T-helper 17 cell (primary cell): ENCODE measurements around the gene EML6. TPM values are rescaled to one million over a fixed set of nuclear protein-coding genes. Genes with fewer than 3 reads are reported as not detected.
"Not testable (repeated sequence)": the region's sequence is repeated elsewhere in the genome, so short reads cannot be mapped to it uniquely, and the experiment has no call there.

Experiments
- ATAC-seq: fragments of 150-1000 bp; cut with Tn5 transposase; 2 replicates; pipeline ENCODE4 v1.10.0; 2021; ENCODE audit warnings: mild to moderate bottlenecking, moderate library complexity
- DNase-seq, 3 donors: peaks; one replicate each; pipeline versions ENCODE4 v3.0.0 to v3.0.0-alpha.2; 2020 to 2021
- H3K9me3 ChIP-seq: one replicate; pipeline ENCODE4 v1.7.0; 2013; ENCODE audit warnings: low read length, mild to moderate bottlenecking; ENCODE audit not compliant: control insufficient read depth, poor library complexity, severe bottlenecking
- H3K27ac Mint-ChIP-seq: one replicate; pipeline ENCODE4 v1.8.0; 2022; ENCODE audit warnings: mild to moderate bottlenecking, moderate library complexity, mixed read lengths
- H3K27me3 Mint-ChIP-seq: one replicate; pipeline ENCODE4 v1.8.0; 2022; ENCODE audit warnings: mixed read lengths
- H3K36me3 Mint-ChIP-seq: one replicate; pipeline ENCODE4 v1.8.0; 2022; ENCODE audit warnings: low read depth, mixed read lengths
- H3K4me1 Mint-ChIP-seq: one replicate; pipeline ENCODE4 v1.8.0; 2022; ENCODE audit warnings: mild to moderate bottlenecking, mixed read lengths
- H3K4me3 Mint-ChIP-seq: one replicate; pipeline ENCODE4 v1.8.0; 2022; ENCODE audit warnings: mild to moderate bottlenecking, moderate library complexity, mixed read lengths
- total RNA-seq, 4 donors: library from RNA in 2 of 4; stranded (reverse) in 2 of 4; gene quantifications; one replicate each; pipeline ENCODE4 v1.2.3 and lab custom pipeline; 2022 to 2026

EML6 gene
- total RNA-seq, 2 donors from 2014 or later: 2.2 to 4.0 TPM

DNA sequence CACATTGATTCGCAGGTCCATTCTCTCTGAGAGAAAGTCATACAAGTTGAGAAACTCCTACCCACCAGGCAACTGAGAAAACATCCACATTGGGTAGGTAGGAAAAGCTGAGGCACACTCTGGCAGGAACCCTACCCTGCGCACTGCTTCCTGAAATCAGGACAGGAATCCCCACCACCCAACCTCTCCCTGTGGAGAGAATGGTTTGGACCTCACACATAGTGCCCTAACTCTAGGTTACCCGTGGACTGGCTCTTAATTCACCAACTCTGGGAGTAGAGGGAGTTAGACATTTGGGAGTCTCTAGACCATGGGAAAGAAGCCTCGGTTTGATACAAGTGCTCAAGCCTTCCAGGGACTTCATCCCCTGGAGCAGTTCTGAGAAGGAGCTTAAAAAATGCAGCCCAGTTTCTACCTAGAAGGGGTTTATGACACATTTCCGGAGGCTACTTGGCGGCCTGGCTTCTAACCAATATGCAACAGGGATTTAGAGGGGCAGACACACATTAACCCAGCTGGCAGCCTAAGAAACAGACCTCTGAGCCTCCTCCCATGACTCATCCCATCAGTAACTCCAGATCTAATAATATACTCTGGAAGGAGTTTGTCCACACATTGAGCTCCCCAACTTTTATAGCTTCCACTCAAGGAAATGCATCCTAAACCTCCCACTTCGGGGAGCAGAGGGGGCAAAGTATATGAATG is 136.7 kb downstream of the EML6 start:
- no peak overlapping the region for H3K27ac Mint-ChIP-seq
- H3K36me3 Mint-ChIP-seq: peaks cover 2% of the 10 kb centered on the region
- no peak for DNase-seq
- no peak overlapping the region for H3K4me3 Mint-ChIP-seq
- ATAC-seq: no peak
- H3K4me1 Mint-ChIP-seq: no peaks in the 10 kb centered on the region
- H3K9me3 ChIP-seq: no peaks in the 10 kb centered on the region
- no peaks in the 10 kb centered on the region for H3K27me3 Mint-ChIP-seq

DNA sequence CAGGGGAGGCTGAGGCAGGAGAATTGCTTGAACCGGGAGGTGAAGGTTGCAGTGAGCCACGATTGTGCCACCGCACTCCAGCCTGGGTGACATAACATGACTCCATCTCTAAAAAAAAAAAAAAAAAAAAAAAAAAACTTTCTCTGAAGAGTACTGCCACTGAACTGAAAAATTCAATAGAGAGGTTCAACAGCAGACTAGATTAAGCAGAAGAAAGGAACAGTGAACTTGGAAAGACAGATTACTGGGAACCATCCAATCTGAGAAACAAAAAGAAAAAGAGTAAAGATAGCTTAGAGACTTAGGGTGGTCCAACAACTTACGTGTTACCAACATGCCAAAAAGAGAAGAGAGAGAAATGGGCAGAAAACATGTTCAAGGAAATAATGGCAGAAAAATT is 138.8 kb downstream of the EML6 start:
- Mint-ChIP-seq H3K36me3 (peaks cover 2% of the 10 kb centered on the region), H3K4me3 (no peak overlapping the region)
- no peak for ATAC-seq

DNA sequence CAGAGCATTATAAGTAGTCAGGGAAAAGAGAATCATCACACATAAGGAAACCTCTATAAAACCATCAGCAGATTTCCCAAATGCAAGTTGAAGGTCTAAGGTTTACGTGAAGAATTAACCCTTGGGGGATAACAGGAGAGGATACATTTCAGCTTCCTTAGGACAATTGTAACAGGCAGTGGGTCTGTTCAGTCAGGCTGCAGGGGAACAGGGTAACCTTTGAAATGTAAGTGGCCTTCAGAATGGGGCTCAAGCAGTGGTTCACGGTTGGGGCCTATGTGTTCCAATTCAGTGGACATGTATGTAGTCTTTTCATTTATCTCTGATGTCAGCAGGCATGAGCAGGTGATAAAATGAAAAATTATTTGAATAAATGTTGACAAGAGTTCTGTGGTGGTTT is 139.3 kb downstream of the EML6 start:
- H3K4me1 Mint-ChIP-seq: peaks cover 9% of the 10 kb centered on the region
- no peak overlapping the region for H3K4me3 Mint-ChIP-seq
- H3K27me3 Mint-ChIP-seq: no peaks in the 10 kb centered on the region
- ATAC-seq (no peak), DNase-seq (no peak)
- H3K36me3 Mint-ChIP-seq: peaks cover 2% of the 10 kb centered on the region
- H3K9me3 ChIP-seq: no peaks in the 10 kb centered on the region
- H3K27ac Mint-ChIP-seq: no peak overlapping the region

More for the DNA sequence above, 138.8 kb downstream of the EML6 start:
- H3K27ac Mint-ChIP-seq: no peak overlapping the region
- DNase-seq: no peak
- no peaks in the 10 kb centered on the region for H3K9me3 ChIP-seq
- H3K4me1 Mint-ChIP-seq: peaks cover 6% of the 10 kb centered on the region
- no peaks in the 10 kb centered on the region for H3K27me3 Mint-ChIP-seq

DNA sequence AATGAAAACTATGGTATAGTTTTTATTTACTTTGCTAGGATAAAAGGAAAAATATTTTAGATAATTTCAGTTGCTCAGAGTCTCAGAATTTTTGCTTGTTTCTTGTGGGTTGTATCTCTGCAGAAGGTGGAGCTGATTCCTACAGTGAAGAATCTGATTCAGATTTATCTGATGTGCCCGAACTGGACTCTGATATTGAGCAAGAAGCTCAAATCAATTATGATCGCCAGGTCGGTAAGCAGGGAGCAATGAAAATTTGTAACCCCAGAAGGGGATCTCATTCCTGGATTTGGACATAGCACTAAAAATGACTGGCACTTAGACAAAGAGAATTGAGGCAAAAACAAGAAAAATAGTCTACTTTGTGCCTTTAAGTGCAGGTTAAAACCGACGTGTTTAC is 140.2 kb downstream of the EML6 start:
- H3K27ac Mint-ChIP-seq: no peak overlapping the region
- H3K27me3 Mint-ChIP-seq: no peaks in the 10 kb centered on the region
- no peak for DNase-seq
- H3K4me1 Mint-ChIP-seq: peaks cover 9% of the 10 kb centered on the region
- H3K4me3 Mint-ChIP-seq: no peak overlapping the region
- peaks cover 2% of the 10 kb centered on the region for H3K36me3 Mint-ChIP-seq
- H3K9me3 ChIP-seq: no peaks in the 10 kb centered on the region
- ATAC-seq: no peak

DNA sequence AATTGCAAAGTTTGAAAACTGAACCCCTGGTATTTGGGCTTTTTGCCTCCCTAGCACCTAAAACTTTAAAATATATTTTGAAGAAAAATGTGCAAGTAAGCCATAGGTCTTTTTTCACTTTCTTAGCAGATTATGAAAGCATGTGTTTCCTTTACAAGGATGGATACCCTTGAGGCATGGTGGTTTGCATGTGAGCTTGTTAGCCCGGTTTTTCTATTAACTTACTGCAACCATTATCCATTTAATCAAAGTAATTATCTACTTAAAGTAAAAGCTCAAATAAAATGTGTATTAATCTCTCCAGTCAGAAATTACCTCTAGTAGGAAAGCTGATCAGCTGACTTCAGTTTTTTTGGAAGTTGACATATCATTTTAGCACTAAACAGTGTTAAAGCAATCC is 140.6 kb downstream of the EML6 start:
- DNase-seq (no peak), ATAC-seq (no peak)
- H3K36me3 Mint-ChIP-seq: peaks cover 2% of the 10 kb centered on the region
- H3K27ac Mint-ChIP-seq: no peak overlapping the region
- H3K4me3 Mint-ChIP-seq: no peak overlapping the region
- no peaks in the 10 kb centered on the region for H3K27me3 Mint-ChIP-seq
- peaks cover 9% of the 10 kb centered on the region for H3K4me1 Mint-ChIP-seq
- no peaks in the 10 kb centered on the region for H3K9me3 ChIP-seq

DNA sequence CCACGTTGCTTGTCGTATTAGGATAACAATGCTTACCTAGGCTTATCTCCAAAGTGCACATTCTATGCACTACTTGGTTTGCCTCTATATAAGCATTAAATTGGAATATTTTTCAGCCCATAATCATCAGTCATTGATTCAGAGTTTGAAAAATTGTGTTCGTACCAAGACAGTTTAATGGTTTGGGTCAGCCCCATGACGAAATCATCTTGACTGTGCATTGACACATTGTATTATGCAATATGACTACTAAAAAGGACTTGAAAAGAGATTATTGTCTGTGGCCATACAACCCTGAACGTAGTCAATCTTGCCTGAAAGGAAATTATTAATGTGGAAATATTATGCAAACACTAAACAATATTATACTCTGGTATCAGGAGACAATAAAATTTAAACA is 141.3 kb downstream of the EML6 start:
- DNase-seq: no peak
- Mint-ChIP-seq H3K27me3 (no peaks in the 10 kb centered on the region), H3K4me1 (peaks cover 9% of the 10 kb centered on the region), H3K36me3 (peaks cover 2% of the 10 kb centered on the region), H3K4me3 (no peak overlapping the region), H3K27ac (no peak overlapping the region)
- no peaks in the 10 kb centered on the region for H3K9me3 ChIP-seq
- ATAC-seq: no peak

DNA sequence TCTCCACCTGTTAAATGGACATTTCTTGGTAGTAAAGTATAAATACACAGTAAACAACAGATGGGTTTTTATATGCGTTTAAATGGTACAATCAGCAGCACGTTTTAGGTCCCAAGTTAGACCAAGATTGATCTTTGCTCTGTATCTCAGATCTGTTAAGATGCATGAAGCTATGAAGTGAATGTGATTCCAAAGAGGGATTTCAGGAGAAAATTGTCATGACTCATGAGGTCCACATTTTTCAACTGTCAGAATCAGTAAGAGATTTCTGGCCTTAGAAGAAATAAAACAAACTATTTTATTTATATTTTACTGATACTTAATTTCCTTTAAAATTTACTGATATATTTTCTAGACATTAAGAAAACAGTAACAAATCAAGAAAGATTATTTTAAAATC is 142.7 kb downstream of the EML6 start:
- no peak overlapping the region for H3K27ac Mint-ChIP-seq
- H3K36me3 Mint-ChIP-seq: peaks cover 2% of the 10 kb centered on the region
- no peak for DNase-seq
- no peak overlapping the region for H3K4me3 Mint-ChIP-seq
- H3K9me3 ChIP-seq: no peaks in the 10 kb centered on the region
- peaks cover 9% of the 10 kb centered on the region for H3K4me1 Mint-ChIP-seq
- H3K27me3 Mint-ChIP-seq: no peaks in the 10 kb centered on the region
- ATAC-seq: no peak

DNA sequence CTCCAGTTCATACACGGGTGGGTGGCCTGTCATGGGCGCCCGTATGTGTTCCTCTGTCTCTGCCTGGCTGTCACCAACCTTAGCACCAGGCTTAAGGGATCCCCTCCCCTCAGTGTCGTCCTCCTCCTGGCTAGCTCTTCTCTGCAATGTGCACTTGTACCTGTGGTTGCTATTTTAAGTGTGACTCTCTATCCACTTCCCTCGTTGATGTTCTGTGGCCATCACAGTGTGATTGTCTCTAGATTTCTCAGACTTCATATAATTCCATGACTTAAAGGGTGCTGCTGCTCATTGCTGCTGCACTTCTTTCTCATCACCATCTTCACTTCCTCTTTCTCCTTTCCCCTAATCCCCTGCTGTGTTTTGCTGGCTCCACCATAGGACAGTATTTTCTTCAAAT is 143.4 kb downstream of the EML6 start:
- H3K4me1 Mint-ChIP-seq: peaks cover 9% of the 10 kb centered on the region
- H3K36me3 Mint-ChIP-seq: no peaks in the 10 kb centered on the region
- no peak overlapping the region for H3K4me3 Mint-ChIP-seq
- H3K9me3 ChIP-seq: no peaks in the 10 kb centered on the region
- peak overlapping the region; percentile 79 for H3K27ac Mint-ChIP-seq
- peak; percentile 42 for ATAC-seq
- no peak for DNase-seq
- H3K27me3 Mint-ChIP-seq: no peaks in the 10 kb centered on the region

DNA sequence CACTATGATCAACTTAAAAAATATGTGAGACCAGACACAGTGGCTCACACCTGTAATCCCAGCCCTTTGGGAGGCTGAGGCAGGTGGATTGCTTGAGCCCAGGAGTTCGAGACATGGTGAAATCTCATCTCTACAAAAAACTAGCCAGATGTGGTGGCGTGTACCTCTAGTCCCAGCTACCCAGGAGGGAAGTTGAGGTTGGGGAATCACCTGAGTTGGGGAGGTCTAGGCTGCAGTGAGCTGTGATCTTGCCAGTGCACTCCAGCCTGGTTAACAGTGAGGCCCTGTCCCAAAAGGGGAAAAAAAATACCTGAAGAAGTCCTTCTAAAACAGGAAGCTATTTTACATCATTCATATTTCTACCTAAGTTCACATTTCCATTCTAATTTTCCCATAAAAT is 144.0 kb downstream of the EML6 start:
- ATAC-seq: peak; percentile 84
- H3K4me3 Mint-ChIP-seq: no peak overlapping the region

DNA sequence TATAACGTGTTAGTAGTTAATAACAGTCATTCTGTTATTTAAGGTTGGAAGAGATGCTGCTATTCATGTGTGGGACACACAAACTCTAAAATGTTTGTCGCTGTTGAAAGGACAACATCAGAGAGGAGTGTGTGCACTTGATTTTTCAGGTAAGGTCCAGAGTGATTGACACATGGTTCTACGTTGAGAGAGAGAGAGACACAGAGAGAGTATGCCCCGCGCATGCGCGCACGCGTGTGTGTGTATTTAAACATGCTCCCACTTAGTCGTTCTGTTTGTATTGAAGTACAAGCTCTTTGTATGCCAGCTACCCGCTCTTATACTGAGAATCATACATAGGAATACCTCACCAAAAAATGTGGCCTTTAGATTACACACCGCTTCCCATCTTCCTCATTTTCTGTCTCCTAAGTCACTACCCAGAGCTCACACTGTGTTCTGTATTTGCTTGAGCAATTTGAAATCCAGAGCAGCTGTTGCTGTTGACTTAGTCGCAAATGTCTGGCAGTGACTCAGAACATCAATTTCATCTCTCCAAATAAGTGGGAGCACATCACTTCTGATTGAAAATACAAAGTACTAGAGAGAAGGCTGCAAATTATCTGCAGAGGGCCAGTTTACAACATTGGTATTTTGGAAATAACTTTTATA is 148.1 kb downstream of the EML6 start:
- H3K27ac Mint-ChIP-seq: no peak overlapping the region
- H3K9me3 ChIP-seq: no peaks in the 10 kb centered on the region
- peaks cover 3% of the 10 kb centered on the region for H3K36me3 Mint-ChIP-seq
- DNase-seq (no peak), ATAC-seq (no peak)
- H3K4me1 Mint-ChIP-seq: peaks cover 9% of the 10 kb centered on the region
- H3K27me3 Mint-ChIP-seq: no peaks in the 10 kb centered on the region
- no peak overlapping the region for H3K4me3 Mint-ChIP-seq

More for the DNA sequence above, 144.0 kb downstream of the EML6 start:
- H3K36me3 Mint-ChIP-seq: no peaks in the 10 kb centered on the region
- peak overlapping the region; percentile 79 for H3K27ac Mint-ChIP-seq
- H3K27me3 Mint-ChIP-seq: no peaks in the 10 kb centered on the region
- peaks cover 9% of the 10 kb centered on the region for H3K4me1 Mint-ChIP-seq
- H3K9me3 ChIP-seq: no peaks in the 10 kb centered on the region
- DNase-seq: no peak

DNA sequence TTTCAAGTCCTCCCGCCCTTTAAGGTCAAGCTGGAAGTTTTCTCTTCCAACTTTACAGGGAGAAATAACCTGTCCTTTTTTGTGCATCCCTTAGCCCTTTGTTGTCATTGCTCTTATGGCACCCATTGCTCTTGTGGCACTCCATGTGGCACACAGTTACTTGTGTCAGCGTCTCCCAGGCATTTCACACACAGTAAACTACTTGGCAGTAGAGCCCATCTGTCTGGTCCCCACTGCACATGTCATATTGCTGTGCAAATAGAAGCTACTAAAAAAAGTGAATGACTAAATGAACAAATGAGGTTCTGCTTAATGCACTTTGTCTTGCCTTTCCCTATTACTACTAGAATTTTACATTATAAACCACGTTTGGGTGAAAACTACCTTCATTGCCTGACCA is 149.3 kb downstream of the EML6 start:
- peaks cover 5% of the 10 kb centered on the region for H3K27me3 Mint-ChIP-seq
- H3K4me3 Mint-ChIP-seq: no peak overlapping the region
- no peaks in the 10 kb centered on the region for H3K9me3 ChIP-seq
- H3K27ac Mint-ChIP-seq: no peak overlapping the region
- H3K36me3 Mint-ChIP-seq: peaks cover 3% of the 10 kb centered on the region
- H3K4me1 Mint-ChIP-seq: no peaks in the 10 kb centered on the region
- DNase-seq: no peak
- no peak for ATAC-seq

DNA sequence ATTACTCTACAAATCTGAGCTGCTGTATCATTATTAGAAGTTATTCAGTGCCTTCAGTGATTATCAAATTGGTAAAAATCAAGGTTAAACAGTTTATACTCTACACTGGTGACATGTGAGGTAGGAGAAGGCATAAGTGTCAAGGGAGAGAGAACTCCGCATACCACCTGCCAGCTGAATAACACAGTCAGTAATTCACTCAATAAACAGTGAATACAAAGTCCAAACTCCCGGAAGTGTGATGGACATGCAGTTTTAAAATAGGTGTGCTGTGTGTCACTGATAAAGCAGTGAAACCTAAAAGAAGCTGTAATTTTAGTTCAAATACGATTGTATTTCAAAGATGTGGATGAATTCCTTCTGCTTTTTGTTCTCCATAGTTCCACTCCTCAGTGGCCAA is 149.8 kb downstream of the EML6 start:
- not testable (repeated sequence) for H3K4me3 Mint-ChIP-seq, ATAC-seq, H3K27me3 Mint-ChIP-seq, H3K9me3 ChIP-seq, H3K27ac Mint-ChIP-seq, H3K4me1 Mint-ChIP-seq, H3K36me3 Mint-ChIP-seq, DNase-seq

DNA sequence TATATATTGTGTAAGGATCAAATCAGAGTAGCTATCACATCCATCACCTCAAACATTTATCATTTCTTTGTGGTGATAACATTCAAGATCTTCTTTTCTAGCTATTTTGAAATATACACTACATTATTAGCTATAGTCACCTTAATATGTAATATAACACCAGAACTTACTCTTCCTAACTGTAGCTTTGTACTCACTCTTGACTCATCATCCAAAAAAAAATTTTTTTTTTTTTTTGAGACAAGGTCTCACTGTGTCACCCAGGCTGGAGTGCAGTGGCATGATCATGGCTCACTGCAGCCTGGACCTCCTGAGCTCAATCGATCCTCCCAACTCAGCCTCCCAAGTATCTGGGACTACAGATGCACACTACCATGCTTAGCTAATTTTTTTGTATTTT is 153.3 kb downstream of the EML6 start:
- no peak for ATAC-seq
- H3K4me1 Mint-ChIP-seq: no peaks in the 10 kb centered on the region

DNA sequence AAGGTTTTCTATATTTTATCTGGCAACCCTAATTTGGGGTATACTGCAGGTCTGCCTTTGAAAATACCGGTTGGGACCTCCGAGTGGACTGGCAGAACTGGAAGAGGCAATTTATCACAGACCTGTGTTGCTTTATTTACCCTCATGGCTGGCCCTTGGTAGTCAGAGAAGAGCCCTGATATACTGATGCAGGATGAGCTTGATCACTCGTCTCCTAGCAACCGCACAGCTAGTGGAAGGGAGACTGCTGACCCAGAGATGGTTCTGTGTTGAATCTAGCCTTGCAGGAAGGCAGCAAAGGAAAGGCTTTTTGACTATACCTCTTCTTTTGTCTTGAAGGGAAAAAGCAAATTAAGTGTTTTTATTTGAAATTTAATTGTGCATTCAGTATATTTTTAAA is 154.7 kb downstream of the EML6 start:
- Mint-ChIP-seq H3K36me3 (no peaks in the 10 kb centered on the region), H3K4me3 (no peak overlapping the region), H3K27me3 (peaks cover 5% of the 10 kb centered on the region), H3K27ac (no peak overlapping the region), H3K4me1 (no peaks in the 10 kb centered on the region)
- ATAC-seq (no peak), DNase-seq (no peak)
- no peaks in the 10 kb centered on the region for H3K9me3 ChIP-seq

More for the DNA sequence above, 153.3 kb downstream of the EML6 start:
- no peaks in the 10 kb centered on the region for H3K9me3 ChIP-seq
- Mint-ChIP-seq H3K4me3 (no peak overlapping the region), H3K27me3 (peaks cover 5% of the 10 kb centered on the region), H3K27ac (no peak overlapping the region), H3K36me3 (peaks cover 3% of the 10 kb centered on the region)
- DNase-seq: no peak
